ENCODE measurements around the gene NPLOC4.

Gene NPLOC4

DNA sequence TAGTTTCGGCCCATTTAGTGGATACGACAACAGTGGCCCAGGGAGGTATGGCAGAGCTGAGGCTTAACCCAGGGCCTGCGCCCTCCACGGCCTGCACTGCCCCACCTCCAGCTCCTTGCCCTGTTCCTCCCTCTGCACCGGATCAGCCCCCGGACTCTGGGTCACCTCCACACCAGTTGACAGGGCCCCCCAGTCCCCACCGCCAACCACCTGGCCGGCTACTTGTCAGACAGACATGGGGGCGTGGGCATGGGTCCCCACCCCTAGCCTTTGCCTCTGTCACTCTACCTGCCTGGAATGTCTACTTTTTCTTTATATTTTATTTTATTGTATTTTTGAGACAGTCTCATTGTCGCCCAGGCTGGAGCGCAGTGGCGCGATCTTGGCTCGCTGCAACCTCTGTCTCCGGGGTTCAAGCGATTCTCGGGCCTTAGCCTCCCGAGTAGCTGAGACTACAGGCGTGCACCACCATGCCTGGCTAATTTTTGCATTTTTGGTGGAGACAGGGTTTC lies 121.3 kb downstream of the NPLOC4 start:
- no peak for DNase-seq

- peak; percentile 85 for DNase-seq
These were observed 122.0 kb downstream of the NPLOC4 start for GRCh38 chr17:81514739-81515529.

- no peak for DNase-seq
These were observed 122.5 kb downstream of the NPLOC4 start for GRCh38 chr17:81514489-81514738.

- DNase-seq: peak; percentile 60
These were observed 123.0 kb downstream of the NPLOC4 start for GRCh38 chr17:81513753-81514488.

DNA sequence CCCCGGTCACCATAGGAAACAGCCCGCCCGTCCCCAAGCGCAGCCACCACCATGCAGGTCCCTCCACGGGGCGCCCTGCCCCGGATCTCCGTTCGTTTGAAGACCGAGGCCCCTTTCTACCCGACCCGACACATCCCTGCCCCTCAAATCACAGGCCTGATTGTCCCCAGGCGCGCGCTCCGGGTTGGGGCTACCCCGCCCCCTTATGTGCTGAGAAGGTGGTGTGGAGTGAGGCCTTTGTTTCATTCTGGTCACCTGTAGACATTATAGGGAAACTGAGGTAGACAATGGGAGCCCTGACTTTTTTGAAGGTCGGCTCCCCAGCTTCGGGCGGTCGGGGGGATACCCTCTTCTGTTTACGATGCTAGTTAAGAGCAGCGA lies 123.5 kb downstream of the NPLOC4 start:
- DNase-seq: peak; percentile 60

DNA sequence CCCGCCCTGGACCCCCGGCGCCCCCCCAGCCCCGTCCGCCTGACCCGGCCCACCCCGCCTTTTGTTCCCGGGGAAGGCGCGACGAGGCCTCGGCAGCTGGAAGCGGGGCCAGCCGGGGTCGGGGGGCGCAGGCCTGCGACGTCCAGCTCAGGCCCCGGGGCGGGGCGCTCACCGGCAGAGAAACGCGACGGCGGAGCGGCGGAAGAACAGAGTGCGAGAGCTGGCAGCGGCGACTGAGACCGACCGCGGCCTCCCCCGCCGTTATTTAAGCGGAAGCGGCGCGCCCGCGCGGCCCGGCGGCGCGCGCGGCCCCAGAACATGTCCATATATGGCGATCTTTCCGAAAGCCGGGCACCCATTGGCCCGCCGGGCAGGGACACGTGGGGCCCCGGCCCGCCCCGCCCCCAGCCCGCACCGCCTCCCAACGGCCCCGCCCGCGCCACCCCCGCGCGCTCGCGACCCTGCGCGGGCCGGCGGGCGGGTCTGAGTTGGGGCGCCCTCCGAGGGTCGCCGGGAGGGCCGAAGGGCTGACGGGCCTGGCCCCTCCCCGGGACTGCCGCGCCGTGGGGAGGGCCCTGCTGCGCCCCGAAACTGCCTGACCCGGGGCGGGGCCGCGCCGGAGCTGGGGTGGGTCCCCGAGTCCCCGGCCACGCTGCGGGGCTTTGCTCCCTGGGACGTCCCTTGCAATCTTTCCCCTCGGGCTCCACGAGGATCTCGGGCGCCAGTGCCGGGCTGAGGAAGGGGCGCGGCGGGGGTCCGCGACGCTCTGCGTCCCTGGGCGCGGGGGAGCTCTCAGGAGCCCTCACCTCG lies 124.1 kb downstream of the NPLOC4 start, which contains the start of gene ACTG1:
Gene ACTG1 (minus strand): TSS at position 238 of the 810 bp plus-strand sequence. CDS start 445 bp downstream, outside the sequence.
- peak; percentile 86 for DNase-seq

DNA sequence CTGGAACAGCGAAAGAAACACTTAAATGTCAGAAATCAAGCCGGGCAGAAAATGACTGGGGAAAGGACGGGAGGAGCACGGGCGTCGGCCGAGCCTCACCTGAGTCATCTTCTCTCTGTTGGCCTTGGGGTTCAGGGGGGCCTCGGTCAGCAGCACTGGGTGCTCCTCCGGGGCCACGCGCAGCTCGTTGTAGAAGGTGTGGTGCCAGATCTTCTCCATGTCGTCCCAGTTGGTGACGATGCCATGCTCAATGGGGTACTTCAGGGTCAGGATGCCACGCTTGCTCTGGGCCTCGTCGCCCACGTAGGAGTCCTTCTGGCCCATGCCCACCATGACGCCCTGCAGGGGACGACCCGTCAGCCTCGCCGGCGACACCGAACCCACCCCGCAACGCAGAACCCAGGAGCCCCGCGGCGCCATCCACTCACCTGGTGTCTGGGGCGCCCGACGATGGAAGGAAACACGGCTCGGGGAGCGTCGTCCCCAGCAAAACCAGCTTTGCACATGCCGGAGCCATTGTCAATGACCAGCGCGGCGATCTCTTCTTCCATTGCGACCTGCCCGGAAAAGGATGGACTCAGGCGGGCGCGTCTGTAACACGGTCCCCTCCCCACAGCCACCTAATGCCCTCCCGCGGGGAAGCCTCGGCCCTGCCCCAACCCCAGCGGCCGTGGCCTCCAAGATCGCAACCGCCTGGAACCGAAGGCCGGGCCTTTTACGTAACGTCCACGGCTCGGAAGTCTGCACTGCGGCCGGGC lies 124.9 kb downstream of the NPLOC4 start:
- DNase-seq: no peak

GRCh38 chr17:81511554-81511803 lies 125.4 kb downstream of the NPLOC4 start:
- DNase-seq: no peak

DNA sequence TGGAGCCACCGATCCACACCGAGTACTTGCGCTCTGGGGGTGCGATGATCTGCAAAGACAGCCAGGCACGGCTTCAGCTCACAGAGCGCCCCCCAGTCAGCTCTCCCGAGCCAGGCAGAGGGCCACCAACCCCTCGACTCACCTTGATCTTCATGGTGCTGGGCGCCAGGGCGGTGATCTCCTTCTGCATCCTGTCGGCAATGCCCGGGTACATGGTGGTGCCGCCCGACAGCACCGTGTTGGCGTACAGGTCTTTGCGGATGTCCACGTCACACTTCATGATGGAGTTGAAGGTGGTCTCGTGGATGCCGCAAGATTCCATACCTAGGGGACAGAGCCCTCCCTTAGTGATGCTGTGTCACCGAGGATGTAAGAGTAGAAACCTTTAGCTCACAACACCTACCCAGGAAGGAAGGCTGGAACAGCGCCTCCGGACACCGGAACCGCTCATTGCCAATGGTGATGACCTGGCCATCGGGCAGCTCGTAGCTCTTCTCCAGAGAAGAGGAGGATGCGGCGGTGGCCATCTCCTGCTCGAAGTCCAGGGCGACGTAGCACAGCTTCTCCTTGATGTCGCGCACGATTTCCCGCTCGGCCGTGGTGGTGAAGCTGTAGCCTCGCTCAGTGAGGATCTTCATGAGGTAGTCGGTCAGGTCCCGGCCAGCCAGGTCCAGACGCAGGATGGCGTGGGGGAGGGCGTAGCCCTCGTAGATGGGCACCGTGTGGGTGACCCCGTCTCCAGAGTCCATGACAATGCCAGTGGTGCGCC lies 125.9 kb downstream of the NPLOC4 start:
- no peak for DNase-seq

DNA sequence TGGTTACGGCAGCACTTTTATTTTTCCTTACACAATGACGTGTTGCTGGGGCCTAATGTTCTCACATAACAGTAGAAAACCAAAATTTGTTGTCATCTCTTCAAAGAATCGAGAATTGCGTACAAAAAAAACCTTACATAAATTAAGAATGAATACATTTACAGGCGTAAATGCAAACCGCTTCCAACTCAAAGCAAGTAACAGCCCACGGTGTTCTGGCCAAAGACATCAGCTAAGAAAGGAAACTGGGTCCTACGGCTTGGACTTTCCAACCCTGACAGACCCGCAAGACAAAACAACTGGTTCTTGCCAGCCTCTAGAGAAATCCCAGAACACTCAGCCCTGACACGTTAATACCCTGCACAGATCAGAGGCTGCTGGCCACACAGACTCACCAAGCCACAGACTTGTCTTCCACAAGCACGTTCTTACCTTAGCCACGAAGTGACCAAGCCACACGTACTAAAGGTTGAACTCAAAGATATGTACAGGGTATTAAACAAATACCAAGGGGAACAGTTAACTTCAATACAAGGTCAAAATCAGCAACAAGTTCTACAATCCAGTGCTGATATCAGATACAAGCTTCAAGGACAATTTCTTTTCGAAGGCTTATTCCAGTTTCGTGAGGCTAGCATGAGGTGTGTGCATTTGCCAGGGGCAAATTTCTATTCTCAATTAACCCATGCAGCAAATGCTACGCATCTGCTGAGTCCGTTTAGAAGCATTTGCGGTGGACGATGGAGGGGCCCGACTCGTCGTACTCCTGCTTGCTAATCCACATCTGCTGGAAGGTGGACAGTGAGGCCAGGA lies 126.7 kb downstream of the NPLOC4 start:
- DNase-seq: no peak

DNA sequence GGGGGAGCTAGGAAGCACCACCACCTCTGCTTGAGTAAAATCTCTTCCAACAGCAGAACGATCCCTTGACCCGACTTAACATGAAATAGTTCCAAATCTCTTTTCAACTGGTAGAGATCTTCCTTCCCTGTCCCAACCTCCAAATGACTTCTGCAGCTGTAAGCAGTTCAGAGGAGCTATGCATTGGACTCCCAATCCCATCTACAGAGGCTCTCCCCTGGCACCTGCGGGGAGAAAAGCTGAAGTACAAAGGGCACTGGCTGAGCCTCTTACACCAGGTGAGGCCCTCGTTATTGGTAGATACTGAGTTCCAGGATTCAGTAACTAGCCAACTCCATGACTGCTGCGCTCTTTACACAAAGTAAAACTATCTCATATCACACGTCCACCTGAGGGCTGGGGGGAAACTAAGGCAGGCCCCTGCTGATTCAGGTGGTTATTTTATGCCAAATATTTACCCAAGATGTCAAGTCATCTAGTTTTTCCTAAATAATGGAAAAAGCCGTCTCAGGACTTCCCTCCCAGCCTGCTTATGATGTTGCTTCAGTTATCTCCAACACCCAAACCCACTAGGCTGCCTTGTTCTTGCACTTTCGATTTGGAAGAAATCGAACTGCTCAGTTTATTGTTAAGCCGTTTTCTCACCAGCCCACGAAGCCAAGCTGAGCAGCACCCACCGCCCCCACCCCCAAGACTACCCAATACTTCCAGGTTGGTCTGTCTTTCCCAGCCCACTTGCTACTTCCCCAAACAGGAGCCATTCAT lies 127.5 kb downstream of the NPLOC4 start:
- DNase-seq: peak; percentile 28

- peak; percentile 35 for DNase-seq
These were observed 128.2 kb downstream of the NPLOC4 start for GRCh38 chr17:81508639-81509206.
